Upper lobe of right lung (tissue), 1 donor: ENCODE data around the gene SIPA1L3. TPM values are rescaled to one million over a fixed set of nuclear protein-coding genes. Genes with fewer than 3 reads are reported as not detected.

ENCODE experiments used
- ATAC-seq: fragments of 200-7000 bp; cut with Tn5 transposase; one replicate; pipeline ENCODE4 v1.9.1; 2020; ENCODE audit warnings: mild to moderate bottlenecking, moderate library complexity
- DNase-seq: peaks from one replicate; pipeline ENCODE4 v3.0.0-alpha.2; 2020
- H3K27ac ChIP-seq: fragments of 200-600 bp; one replicate; pipeline ENCODE4 v1.8.0; 2022
- H3K27me3 ChIP-seq: fragments of 200-600 bp; one replicate; pipeline ENCODE4 v1.8.0; 2022; ENCODE audit warnings: mild to moderate bottlenecking
- H3K36me3 ChIP-seq: fragments of 200-600 bp; one replicate; pipeline ENCODE4 v1.8.0; 2022
- H3K4me1 ChIP-seq: fragments of 200-600 bp; one replicate; pipeline ENCODE4 v1.8.0; 2022
- H3K4me3 ChIP-seq: fragments of 200-600 bp; one replicate; pipeline ENCODE4 v1.8.0; 2022; ENCODE audit warnings: mild to moderate bottlenecking
- H3K9me3 ChIP-seq: fragments of 200-600 bp; one replicate; pipeline ENCODE4 v1.8.0; 2022
- CTCF ChIP-seq: fragments of 200-600 bp; IDR thresholded peaks from one replicate; pipeline ENCODE4 v1.8.0; 2022; ENCODE audit warnings: antibody characterized with exemption
- intact Hi-C: fragments of 100-400 bp; cut with DNase I; formaldehyde crosslinking; loops from one replicate; pipeline ENCODE4 v1.11.0; 2022
- total RNA-seq: library from RNA; stranded (reverse); fragmentation: NEBNext Ultra II Directional; extraction: Animal tissue kit (Norgen Biotek cat#: 25700); gene quantifications from one replicate; pipeline ENCODE4 v1.2.1, GENCODE V29; 2021
- donor health status: DM: no; HTN: yes; CAD: no; lungs with severe emphysema.

Gene SIPA1L3
- total RNA-seq, 1 donor from 2014 or later, result 66.3 TPM

- no peak for TF ChIP-seq CTCF
- no peak for ATAC-seq
Observed at GRCh38 chr19:38139122-38139521, 232.1 kb downstream of the SIPA1L3 start.

GRCh38 chr19:38141108-38141507 is 234.1 kb downstream of the SIPA1L3 start:
- no peak for DNase-seq
- Histone ChIP-seq H3K27ac (no peak overlapping the region), H3K9me3 (no peaks in the 10 kb centered on the region), H3K36me3 (no peaks in the 10 kb centered on the region), H3K4me1 (no peaks in the 10 kb centered on the region), H3K4me3 (no peak overlapping the region), H3K27me3 (no peaks in the 10 kb centered on the region)
- no peak for ATAC-seq
- no peak for TF ChIP-seq CTCF
- intact Hi-C loops, result no loop called here

More at GRCh38 chr19:38139122-38139521, 232.1 kb downstream of the SIPA1L3 start:
- H3K27me3 ChIP-seq, result no peaks in the 10 kb centered on the region
- no peak for DNase-seq
- H3K27ac ChIP-seq, result no peak overlapping the region
- intact Hi-C loops, result no loop called here
- H3K4me3 ChIP-seq, result no peak overlapping the region
- no peaks in the 10 kb centered on the region for H3K9me3 ChIP-seq
- H3K4me1 ChIP-seq, result no peaks in the 10 kb centered on the region
- no peaks in the 10 kb centered on the region for H3K36me3 ChIP-seq

GRCh38 chr19:38142176-38143035 is 235.4 kb downstream of the SIPA1L3 start:
- TF ChIP-seq CTCF, result peak; percentile 56
- Histone ChIP-seq H3K9me3 (no peaks in the 10 kb centered on the region), H3K36me3 (no peaks in the 10 kb centered on the region), H3K27ac (no peak overlapping the region), H3K27me3 (no peaks in the 10 kb centered on the region), H3K4me3 (no peak overlapping the region), H3K4me1 (no peaks in the 10 kb centered on the region)
- ATAC-seq (peak; percentile 73), DNase-seq (no peak)
- intact Hi-C loops, result no loop called here

GRCh38 chr19:38143847-38144246 is 236.8 kb downstream of the SIPA1L3 start:
- ATAC-seq (no peak), DNase-seq (no peak)
- Histone ChIP-seq H3K27ac (no peak overlapping the region), H3K4me1 (no peaks in the 10 kb centered on the region), H3K27me3 (no peaks in the 10 kb centered on the region), H3K4me3 (no peak overlapping the region), H3K9me3 (no peaks in the 10 kb centered on the region), H3K36me3 (no peaks in the 10 kb centered on the region)
- intact Hi-C loops, result no loop called here
- TF ChIP-seq CTCF, result no peak

GRCh38 chr19:38144667-38145066 is 237.7 kb downstream of the SIPA1L3 start:
- TF ChIP-seq CTCF, result no peak
- no peaks in the 10 kb centered on the region for H3K4me1 ChIP-seq
- intact Hi-C loops, result no loop called here
- no peak for ATAC-seq
- H3K36me3 ChIP-seq, result no peaks in the 10 kb centered on the region
- no peaks in the 10 kb centered on the region for H3K27me3 ChIP-seq
- no peak overlapping the region for H3K4me3 ChIP-seq
- DNase-seq, result no peak
- H3K27ac ChIP-seq, result no peak overlapping the region
- H3K9me3 ChIP-seq, result no peaks in the 10 kb centered on the region
